Neuronal stem cell (in vitro differentiated cells): ENCODE data around the gene ACMSD. TPM values are rescaled to one million over a fixed set of nuclear protein-coding genes. Genes with fewer than 3 reads are reported as not detected.

Source experiments
- DNase-seq: peaks from one replicate; pipeline ENCODE4 v3.0.0-alpha.2; 2013; ENCODE audit warnings: low spot score
- H2AFZ ChIP-seq: one replicate; pipeline ENCODE4 v1.6.1; 2013; ENCODE audit warnings: mild to moderate bottlenecking, low read length, inconsistent platforms
- H2AK5ac ChIP-seq: 2 replicates; pipeline ENCODE4 v1.6.1; 2013; ENCODE audit warnings: low read depth, mild to moderate bottlenecking, inconsistent platforms, low read length, moderate library complexity, mixed read lengths
- H2BK120ac ChIP-seq: 2 replicates; pipeline ENCODE4 v1.6.1; 2013; ENCODE audit warnings: low read depth, mild to moderate bottlenecking, inconsistent platforms, low read length, moderate library complexity, mixed read lengths
- H2BK12ac ChIP-seq: one replicate; pipeline ENCODE4 v1.6.1; 2013; ENCODE audit warnings: low read length, inconsistent platforms
- H2BK15ac ChIP-seq: 2 replicates; pipeline ENCODE4 v1.6.1; 2013; ENCODE audit warnings: mild to moderate bottlenecking, low read length, inconsistent platforms, mixed read lengths
- H2BK5ac ChIP-seq: one replicate; pipeline ENCODE4 v1.6.1; 2013; ENCODE audit warnings: inconsistent platforms, mild to moderate bottlenecking, low read length, moderate library complexity
- H3K14ac ChIP-seq: one replicate; pipeline ENCODE4 v1.6.1; 2013; ENCODE audit warnings: low read length, inconsistent platforms
- H3K18ac ChIP-seq: 2 replicates; pipeline ENCODE4 v1.6.1; 2013; ENCODE audit warnings: low read length, inconsistent platforms
- H3K23ac ChIP-seq: 2 replicates; pipeline ENCODE4 v1.6.1; 2013; ENCODE audit warnings: low read depth, mild to moderate bottlenecking, mixed read lengths, low read length, inconsistent platforms; ENCODE audit not compliant: poor library complexity
- H3K27ac ChIP-seq: replicated peaks from 3 replicates; pipeline ENCODE4 v1.5.1; 2013; ENCODE audit warnings: low read length, inconsistent platforms
- H3K27me3 ChIP-seq, 3 experiments: 2 replicates each; pipeline ENCODE4 v1.6.1; 2013; ENCODE audit warnings: low read length in 3 of 3, mild to moderate bottlenecking in 2 of 3, inconsistent platforms in 1 of 3, low read depth in 1 of 3, mixed read lengths in 1 of 3, moderate library complexity in 1 of 3; ENCODE audit not compliant: control insufficient read depth in 3 of 3, insufficient read depth in 3 of 3
- H3K36me3 ChIP-seq, 2 donors: replicated peaks in 1 of 2; 2 replicates each; pipeline ENCODE4 v1.6.1; 2013; ENCODE audit warnings: low read length in 2 of 2; ENCODE audit not compliant: control insufficient read depth in 2 of 2, insufficient read depth in 2 of 2
- H3K4ac ChIP-seq: 2 replicates; pipeline ENCODE4 v1.6.1; 2013; ENCODE audit warnings: inconsistent platforms, mild to moderate bottlenecking, low read length, moderate library complexity
- H3K4me1 ChIP-seq, 2 donors: 1 replicate in 1 of 2; 2 replicates in 1 of 2; pipeline ENCODE4 v1.6.1; 2013; ENCODE audit warnings: low read length in 2 of 2, low read depth in 1 of 2; ENCODE audit not compliant: control insufficient read depth in 2 of 2, insufficient read depth in 1 of 2
- H3K4me2 ChIP-seq: one replicate; pipeline ENCODE4 v1.6.1; 2013; ENCODE audit warnings: mild to moderate bottlenecking, low read length, inconsistent platforms; ENCODE audit not compliant: insufficient read depth, poor library complexity, severe bottlenecking
- H3K4me3 ChIP-seq, 2 donors: 2 replicates each; pipeline ENCODE4 v1.5.1; 2013; ENCODE audit warnings: low read length in 2 of 2, mild to moderate bottlenecking in 2 of 2, inconsistent platforms in 1 of 2, moderate library complexity in 1 of 2
- H3K79me1 ChIP-seq: one replicate; pipeline ENCODE4 v1.6.1; 2013; ENCODE audit warnings: low read depth, mild to moderate bottlenecking, inconsistent platforms, low read length, moderate library complexity
- H3K9ac ChIP-seq: one replicate; pipeline ENCODE4 v1.6.1; 2013; ENCODE audit warnings: mild to moderate bottlenecking, low read depth, low read length, inconsistent platforms; ENCODE audit not compliant: poor library complexity
- H3K9me3 ChIP-seq, 2 donors: replicated peaks in 1 of 2; 2 replicates each; pipeline versions ENCODE3 to v1.6.1; 2013; ENCODE audit warnings: low read length in 2 of 2, mild to moderate bottlenecking in 2 of 2, inconsistent platforms in 1 of 2, low read depth in 1 of 2, mixed read lengths in 1 of 2, moderate library complexity in 1 of 2; ENCODE audit not compliant: control insufficient read depth in 2 of 2, insufficient read depth in 1 of 2
- H4K8ac ChIP-seq: one replicate; pipeline ENCODE4 v1.6.1; 2013; ENCODE audit warnings: low read depth, mild to moderate bottlenecking, inconsistent platforms, low read length, moderate library complexity
- H4K91ac ChIP-seq: one replicate; pipeline ENCODE4 v1.6.1; 2013; ENCODE audit warnings: low read length, low read depth, mild to moderate bottlenecking, inconsistent platforms; ENCODE audit not compliant: poor library complexity
- WGBS, 2 donors: extraction: QIAGEN DNeasy Blood & Tissue Kit; methylation state at CpG; one replicate each; pipeline ENCODE4 v1.1.7; 2013; ENCODE audit warnings: missing lambda C conversion rate in 2 of 2, mixed read lengths in 1 of 2; ENCODE audit not compliant: insufficient read length in 2 of 2, insufficient replicate concordance in 1 of 2; ENCODE audit errors: extremely low coverage in 2 of 2; 5-methylcytosine and 5-hydroxymethylcytosine counted together
- polyA plus RNA-seq, 2 experiments: library from polyadenylated mRNA; stranded (reverse); fragments of 200-250 nt; gene quantifications; one replicate each; pipeline ENCODE4 v1.2.3, GENCODE V29; 2013

The ACMSD gene
- not detected for polyA plus RNA-seq (2013, experiment 1 of 2)
- polyA plus RNA-seq (2013, experiment 2 of 2), result not detected

DNA sequence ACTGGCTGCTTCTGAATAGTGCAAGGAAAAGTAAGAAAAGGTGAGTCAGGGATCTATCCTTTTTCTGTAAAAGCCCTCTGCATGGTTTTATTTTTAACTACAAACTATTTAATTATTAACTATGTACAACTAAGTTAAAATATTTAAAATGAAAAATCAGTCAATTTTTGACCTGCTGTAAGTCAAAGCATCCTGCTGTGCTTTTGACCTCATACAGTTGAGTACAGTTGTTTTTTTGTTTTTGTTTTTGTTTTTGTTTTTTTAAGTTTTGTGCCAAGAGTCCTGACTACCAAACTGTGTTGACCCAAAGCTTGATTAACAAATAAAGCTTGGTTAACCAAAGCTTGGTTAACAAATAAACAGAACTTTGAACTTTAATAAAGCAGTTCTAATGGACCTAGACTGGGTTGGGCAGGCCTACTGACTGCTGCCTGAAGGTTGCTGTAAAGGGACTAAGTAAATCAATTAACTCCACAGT, at the start of gene ACMSD:
Gene ACMSD, plus strand, starts transcription at position 474 of the 478 bp plus-strand sequence. CDS start 67 bp downstream, outside the sequence.
- Histone ChIP-seq H2BK15ac (no peak within 1 kb of the TSS), H2BK120ac (no peak within 1 kb of the TSS), H3K4me2 (no peak within 1 kb of the TSS), H3K4me3 (no peak within 1 kb of the TSS), H3K9me3 (peaks cover 0 to 2% of the 10 kb centered on the region in 2 donors), H2AFZ (no peak within 1 kb of the TSS), H3K18ac (no peak within 1 kb of the TSS), H3K23ac (no peak within 1 kb of the TSS), H3K79me1 (no peaks in the 10 kb centered on the region), H2BK12ac (no peak within 1 kb of the TSS), H3K14ac (no peak within 1 kb of the TSS), H3K4ac (no peak within 1 kb of the TSS), H3K4me1 (no peaks in the 10 kb centered on the region), H3K36me3 (no peaks in the 10 kb centered on the region), H2BK5ac (no peak within 1 kb of the TSS), H3K9ac (no peak within 1 kb of the TSS), H3K27me3 (peaks cover 0 to 6% (median 0%) of the 10 kb centered on the region in 3 experiments), H4K91ac (no peak within 1 kb of the TSS), H3K27ac (no peak within 1 kb of the TSS), H2AK5ac (no peak within 1 kb of the TSS), H4K8ac (no peak within 1 kb of the TSS)
- no peak for DNase-seq

GRCh38 chr2:134790487-134790886, 47.9 kb upstream of the ACMSD start:
- no peak for DNase-seq
- Histone ChIP-seq H4K8ac (no peak overlapping the region), H3K23ac (no peak overlapping the region)

DNA sequence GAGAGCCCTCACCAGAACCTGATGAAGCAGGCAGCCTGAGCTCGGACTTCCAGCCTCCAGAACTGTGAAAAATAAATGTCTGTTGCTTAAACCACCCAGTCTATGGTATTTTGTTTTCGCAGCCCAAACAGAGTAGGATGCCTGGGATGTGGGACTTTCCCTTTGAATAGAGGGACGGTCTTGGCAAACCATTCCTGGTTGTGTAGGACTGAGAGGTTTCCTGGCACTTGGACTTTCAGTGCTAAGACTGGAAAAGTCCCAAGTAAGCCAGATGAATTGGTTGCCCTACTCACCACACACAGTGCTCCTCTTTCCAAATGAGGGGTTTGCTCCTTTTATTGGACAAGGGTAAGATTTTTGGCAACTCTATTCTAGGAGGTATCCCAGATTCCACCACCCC, 46.8 kb upstream of the ACMSD start:
- no peak overlapping the region for H3K4ac ChIP-seq
- H2BK5ac ChIP-seq, result no peak overlapping the region
- no peaks in the 10 kb centered on the region for H3K4me1 ChIP-seq
- no CpG with 5 or more reads among the region's 3 CpGs for WGBS, 2 donors
- no peak overlapping the region for H2BK15ac ChIP-seq
- no peak overlapping the region for H3K27ac ChIP-seq
- peaks cover 0 to 3% of the 10 kb centered on the region in 2 donors for H3K9me3 ChIP-seq
- no peak overlapping the region for H3K4me3 ChIP-seq
- H3K9ac ChIP-seq, result no peak overlapping the region
- no peak overlapping the region for H4K8ac ChIP-seq
- H3K4me2 ChIP-seq, result no peak overlapping the region
- H2BK120ac ChIP-seq, result no peak overlapping the region
- no peak overlapping the region for H3K14ac ChIP-seq
- DNase-seq, result no peak
- no peaks in the 10 kb centered on the region for H3K36me3 ChIP-seq
- H2BK12ac ChIP-seq, result no peak overlapping the region
- no peaks in the 10 kb centered on the region for H3K79me1 ChIP-seq
- no peak overlapping the region for H3K23ac ChIP-seq
- H2AK5ac ChIP-seq, result no peak overlapping the region
- no peak overlapping the region for H4K91ac ChIP-seq
- H3K27me3 ChIP-seq, result no peaks in the 10 kb centered on the region
- H3K18ac ChIP-seq, result no peak overlapping the region
- H2AFZ ChIP-seq, result no peak overlapping the region

More at GRCh38 chr2:134790487-134790886, 47.9 kb upstream of the ACMSD start:
- H3K9ac ChIP-seq, result no peak overlapping the region
- no peaks in the 10 kb centered on the region for H3K36me3 ChIP-seq
- no peak overlapping the region for H2BK15ac ChIP-seq
- H4K91ac ChIP-seq, result no peak overlapping the region
- H2AFZ ChIP-seq, result no peak overlapping the region
- no peaks in the 10 kb centered on the region for H3K27me3 ChIP-seq
- H3K14ac ChIP-seq, result no peak overlapping the region
- H2BK120ac ChIP-seq, result no peak overlapping the region
- H2BK12ac ChIP-seq, result no peak overlapping the region
- H3K79me1 ChIP-seq, result no peaks in the 10 kb centered on the region
- H3K4me2 ChIP-seq, result no peak overlapping the region
- H2AK5ac ChIP-seq, result no peak overlapping the region
- no peak overlapping the region for H3K4ac ChIP-seq
- H3K9me3 ChIP-seq, result no peaks in the 10 kb centered on the region
- H3K18ac ChIP-seq, result no peak overlapping the region
- H3K4me3 ChIP-seq, result no peak overlapping the region
- no CpG with 5 or more reads among the region's 3 CpGs for WGBS, 2 donors
- no peak overlapping the region for H2BK5ac ChIP-seq
- no peak overlapping the region for H3K27ac ChIP-seq
- H3K4me1 ChIP-seq, result no peaks in the 10 kb centered on the region

DNA sequence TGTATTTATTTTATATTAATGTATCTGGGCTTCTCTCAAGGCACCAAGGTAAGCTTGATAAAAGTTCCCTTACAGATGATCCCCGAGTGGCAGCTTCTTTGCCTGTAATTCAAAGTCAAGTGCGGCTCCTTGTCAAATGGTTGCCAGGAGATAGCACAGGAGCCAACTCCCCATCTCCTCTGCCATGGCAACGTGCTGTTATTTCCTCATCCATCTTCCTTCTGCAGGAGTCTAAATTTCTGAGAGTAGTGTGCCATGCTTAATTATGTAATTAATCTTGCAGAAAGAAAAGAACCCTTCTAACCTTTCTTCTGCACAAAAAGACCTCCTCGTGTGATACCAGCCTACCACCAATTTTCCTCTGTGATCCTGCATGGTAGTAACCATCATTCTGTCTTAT, 46.2 kb upstream of the ACMSD start:
- Histone ChIP-seq H3K4ac (no peak overlapping the region), H3K4me2 (no peak overlapping the region), H3K23ac (no peak overlapping the region), H2BK15ac (no peak overlapping the region), H2BK5ac (no peak overlapping the region), H3K36me3 (no peaks in the 10 kb centered on the region), H2BK12ac (no peak overlapping the region), H4K91ac (no peak overlapping the region), H3K79me1 (no peaks in the 10 kb centered on the region), H3K14ac (no peak overlapping the region), H2AFZ (no peak overlapping the region), H3K9me3 (peaks cover 0 to 3% of the 10 kb centered on the region in 2 donors), H3K18ac (no peak overlapping the region), H3K4me1 (no peaks in the 10 kb centered on the region), H2AK5ac (no peak overlapping the region), H3K9ac (no peak overlapping the region), H3K27me3 (no peaks in the 10 kb centered on the region), H3K4me3 (no peak overlapping the region), H4K8ac (no peak overlapping the region), H3K27ac (no peak overlapping the region), H2BK120ac (no peak overlapping the region)
- DNase-seq, result no peak
- no CpG with 5 or more reads among the region's 4 CpGs for WGBS, 2 donors
